HG03571 (cell line): ENCODE measurements around the gene UBE2L3.

Source experiments
- ATAC-seq: cut with Tn5 transposase; IDR thresholded peaks from one replicate; pipeline ENCODE4 v1.9.1; 2021; ENCODE audit not compliant: unreplicated experiment

UBE2L3 gene

DNA sequence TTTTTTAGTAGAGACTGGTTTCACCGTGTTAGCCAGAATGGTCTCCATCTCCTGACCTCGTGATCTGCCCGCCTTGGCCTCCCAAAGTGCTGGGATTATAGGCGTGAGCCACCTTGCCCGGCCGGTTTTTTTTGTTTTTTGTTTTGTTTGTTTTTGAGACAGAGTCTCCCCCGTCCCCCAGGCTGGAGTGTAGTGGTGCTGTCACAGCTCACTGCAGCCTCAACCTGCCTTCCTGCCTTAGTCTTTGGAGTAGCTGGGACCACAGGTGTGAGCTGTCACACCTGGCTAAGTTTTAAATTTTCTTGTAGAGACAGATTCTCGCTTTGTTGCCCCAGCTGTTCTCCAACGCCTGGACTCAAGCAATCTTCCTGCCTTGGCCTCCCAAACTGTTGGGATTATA is 101.5 kb downstream of the UBE2L3 start:
- no peak for ATAC-seq

- no peak for ATAC-seq
These were observed 104.7 kb downstream of the UBE2L3 start for GRCh38 chr22:21672107-21672629.
